ENCODE results near the gene ADAM30. TPM values are rescaled to one million over a fixed set of nuclear protein-coding genes. Genes with fewer than 3 reads are reported as not detected.

Gene ADAM30
- total RNA-seq, 1 experiment from 2014 or later = not detected

Other genes with a start within 250 kb of the ADAM30 start
- 6.2 and 7.6 TPM in 2 replicates for gene ZNF697, start 248.2 kb downstream of the ADAM30 start, total RNA-seq (2014; rRNA removed; shearing (Covaris generic))
- 148 and 160 TPM in 2 replicates for gene PHGDH, start 184.6 kb downstream of the ADAM30 start, total RNA-seq (2014; rRNA removed; shearing (Covaris generic))
- gene HMGCS2, start 127.6 kb downstream of the ADAM30 start, total RNA-seq (2014; rRNA removed; shearing (Covaris generic)) = not detected in 2 replicates
- 0.08 TPM in 1 of 2 replicates, not detected in the other for gene REG4, start 85.1 kb downstream of the ADAM30 start, total RNA-seq (2014; rRNA removed; shearing (Covaris generic))
- 72.1 and 76.8 TPM in 2 replicates for gene NOTCH2, start 173.1 kb upstream of the ADAM30 start, total RNA-seq (2014; rRNA removed; shearing (Covaris generic))

All from SJCRH30 (cell line).